Keratinocyte (primary cell): ENCODE results near the gene CHD9NB. TPM values are rescaled to one million over a fixed set of nuclear protein-coding genes. Genes with fewer than 3 reads are reported as not detected.

Experiments
- DNase-seq: peaks from one replicate; pipeline ENCODE4 v3.0.0-alpha.2; 2011; ENCODE audit warnings: low read depth, missing footprints, low spot score
- FAIRE-seq: peaks from 2 replicates; lab custom pipeline; 2011; peaks lifted over from hg19 to GRCh38; lab: Jason Lieb, UNC
- H2AFZ ChIP-seq: 2 replicates; pipeline ENCODE4 v1.6.0; 2012; ENCODE audit warnings: low read length, control low read depth, inconsistent platforms; ENCODE audit not compliant: control insufficient read depth
- H3K27ac ChIP-seq: 2 replicates; pipeline ENCODE4 v1.5.1; 2011; ENCODE audit warnings: low read length; ENCODE audit not compliant: control insufficient read depth, insufficient read depth
- H3K27me3 ChIP-seq: 3 replicates; pipeline ENCODE4 v1.6.0; 2011; ENCODE audit warnings: low read length; ENCODE audit not compliant: control insufficient read depth, insufficient read depth; ENCODE audit errors: extremely low read depth
- H3K36me3 ChIP-seq, 2 experiments: 2 replicates in 1 of 2; 3 replicates in 1 of 2; pipeline ENCODE4 v1.5.1; 2011; ENCODE audit warnings: low read length in 2 of 2, mild to moderate bottlenecking in 1 of 2; ENCODE audit not compliant: control insufficient read depth in 2 of 2, insufficient read depth in 2 of 2; ENCODE audit errors: extremely low read depth in 1 of 2
- H3K4me1 ChIP-seq: 3 replicates; pipeline ENCODE4 v1.5.1; 2011; ENCODE audit warnings: low read length; ENCODE audit not compliant: control insufficient read depth, insufficient read depth; ENCODE audit errors: extremely low read depth
- H3K4me2 ChIP-seq: 3 replicates; pipeline ENCODE4 v1.6.0; 2011; ENCODE audit warnings: low read depth, low read length; ENCODE audit not compliant: control insufficient read depth, insufficient read depth; ENCODE audit errors: extremely low read depth
- H3K4me3 ChIP-seq, 3 experiments: fragments of 200-600 bp in 1 of 3; sonication (generic) in 1 of 3; 2 replicates in 2 of 3; 3 replicates in 1 of 3; pipeline ENCODE4 v1.5.1; 2011 to 2016; ENCODE audit warnings: low read length in 3 of 3, mild to moderate bottlenecking in 3 of 3, control low read depth in 2 of 3, inconsistent platforms in 1 of 3, low read depth in 1 of 3, mixed read lengths in 1 of 3, mixed run types in 1 of 3, moderate library complexity in 1 of 3; ENCODE audit not compliant: control insufficient read depth in 2 of 3, insufficient read depth in 2 of 3; ENCODE audit errors: extremely low read depth in 1 of 3
- H3K79me2 ChIP-seq: 2 replicates; pipeline ENCODE4 v1.6.0; 2012; ENCODE audit warnings: low read length; ENCODE audit not compliant: control insufficient read depth, insufficient read depth
- H3K9ac ChIP-seq: 3 replicates; pipeline ENCODE4 v1.6.0; 2011; ENCODE audit warnings: low read length; ENCODE audit not compliant: control insufficient read depth, insufficient read depth; ENCODE audit errors: extremely low read depth
- H3K9me1 ChIP-seq: 3 replicates; pipeline ENCODE4 v1.6.0; 2011; ENCODE audit warnings: low read length; ENCODE audit not compliant: control insufficient read depth, insufficient read depth; ENCODE audit errors: extremely low read depth
- H3K9me3 ChIP-seq: 2 replicates; pipeline ENCODE4 v1.5.1; 2012; ENCODE audit warnings: low read depth, low read length; ENCODE audit not compliant: control insufficient read depth
- H4K20me1 ChIP-seq: 3 replicates; pipeline ENCODE4 v1.6.0; 2011; ENCODE audit warnings: low read length; ENCODE audit not compliant: control insufficient read depth, insufficient read depth; ENCODE audit errors: extremely low read depth
- EZH2 ChIP-seq: IDR thresholded peaks from one replicate; pipeline ENCODE4 v1.6.1; 2012; ENCODE audit warnings: inconsistent platforms, mild to moderate bottlenecking, low read length, moderate library complexity
- dilution Hi-C: fragments of 300-500 bp; cut with MboI; formaldehyde crosslinking; loops from one replicate; pipeline ENCODE4 v1.7.0; 2020; ENCODE audit warnings: low sequenced_read_pairs; ENCODE audit not compliant: extremely low pct_ligation_motif_present
- polyA plus RNA-seq, 5 experiments: library from polyadenylated mRNA; depleted of rRNA in 3 of 5; stranded (reverse) in 3 of 5; stranded (forward) in 1 of 5; unstranded in 1 of 5; fragments of >200 nt; gene quantifications; 1 replicate in 1 of 5; 2 replicates in 3 of 5; 3 replicates in 1 of 5; pipeline versions ENCODE4 v1.2.1 to v1.2.3, GENCODE V29; 2011 to 2012; ENCODE audit warnings: missing spikeins in 2 of 5, low read depth in 1 of 5, low replicate concordance in 1 of 5
- TF ChIP-seq, protein P1 (sequence below), 3 experiments: IDR thresholded peaks in 1 of 3; conservative IDR thresholded peaks in 1 of 3; optimal IDR thresholded peaks in 1 of 3; 2 replicates in 2 of 3; 3 replicates in 1 of 3; pipeline versions ENCODE3 to v1.5.1; 2011; ENCODE audit warnings: low read length in 3 of 3, mild to moderate bottlenecking in 3 of 3, moderate library complexity in 2 of 3, control low read depth in 1 of 3, inconsistent platforms in 1 of 3; ENCODE audit not compliant: insufficient read depth in 2 of 3; ENCODE audit errors: extremely low read depth in 1 of 3

CHD9NB gene
- polyA plus RNA-seq, 1 donor (not counting 4 experiments of a cell fraction or from before 2014, with no cell fraction given) = 0.64 TPM

DNA sequence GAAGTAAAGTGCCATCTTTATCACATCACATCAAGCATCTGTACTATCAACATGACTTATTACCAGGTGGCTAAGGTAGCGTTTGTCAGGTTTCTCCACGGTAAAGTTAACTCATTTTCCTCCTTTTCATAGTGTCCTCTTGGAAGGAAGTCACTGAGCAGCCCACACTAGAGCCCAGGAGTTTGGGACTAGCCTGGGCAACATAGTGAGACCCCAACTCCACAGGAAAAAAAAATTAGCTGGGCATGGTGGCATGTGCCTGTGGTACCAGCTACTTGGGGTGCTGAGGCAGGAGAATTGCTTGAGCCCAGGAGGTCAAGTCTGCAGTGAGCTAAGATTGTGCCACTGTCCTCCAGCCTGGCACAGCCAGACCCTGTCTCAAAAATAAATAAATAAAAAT is 15.0 kb upstream of the CHD9NB start:
- H3K27ac ChIP-seq = no peak overlapping the region
- H3K9me3 ChIP-seq = no peaks in the 10 kb centered on the region
- no peak overlapping the region for H3K4me3 ChIP-seq
- peaks cover 50% of the 10 kb centered on the region for H3K79me2 ChIP-seq
- H3K4me1 ChIP-seq = no peaks in the 10 kb centered on the region
- peaks cover 5 to 7% of the 10 kb centered on the region in 2 experiments for H3K36me3 ChIP-seq
- TF ChIP-seq EZH2 = no peak
- TF ChIP-seq, protein P1, sequence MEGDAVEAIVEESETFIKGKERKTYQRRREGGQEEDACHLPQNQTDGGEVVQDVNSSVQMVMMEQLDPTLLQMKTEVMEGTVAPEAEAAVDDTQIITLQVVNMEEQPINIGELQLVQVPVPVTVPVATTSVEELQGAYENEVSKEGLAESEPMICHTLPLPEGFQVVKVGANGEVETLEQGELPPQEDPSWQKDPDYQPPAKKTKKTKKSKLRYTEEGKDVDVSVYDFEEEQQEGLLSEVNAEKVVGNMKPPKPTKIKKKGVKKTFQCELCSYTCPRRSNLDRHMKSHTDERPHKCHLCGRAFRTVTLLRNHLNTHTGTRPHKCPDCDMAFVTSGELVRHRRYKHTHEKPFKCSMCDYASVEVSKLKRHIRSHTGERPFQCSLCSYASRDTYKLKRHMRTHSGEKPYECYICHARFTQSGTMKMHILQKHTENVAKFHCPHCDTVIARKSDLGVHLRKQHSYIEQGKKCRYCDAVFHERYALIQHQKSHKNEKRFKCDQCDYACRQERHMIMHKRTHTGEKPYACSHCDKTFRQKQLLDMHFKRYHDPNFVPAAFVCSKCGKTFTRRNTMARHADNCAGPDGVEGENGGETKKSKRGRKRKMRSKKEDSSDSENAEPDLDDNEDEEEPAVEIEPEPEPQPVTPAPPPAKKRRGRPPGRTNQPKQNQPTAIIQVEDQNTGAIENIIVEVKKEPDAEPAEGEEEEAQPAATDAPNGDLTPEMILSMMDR (optimal IDR thresholded peaks at IDR 0.05 in 1 of 3, IDR thresholded peaks at IDR 0.05 in 1 of 3, conservative IDR thresholded peaks at IDR 0.05 in 1 of 3; ENCODE audit: extremely low read depth in 1 of 3, insufficient read depth in 2 of 3, low read length in 3 of 3) = no peak
- no peaks in the 10 kb centered on the region for H3K27me3 ChIP-seq
- no peaks in the 10 kb centered on the region for H3K9me1 ChIP-seq
- dilution Hi-C loops = no loop called here
- no peak overlapping the region for H3K4me2 ChIP-seq
- no peak for DNase-seq
- no peaks in the 10 kb centered on the region for H4K20me1 ChIP-seq
- no peak overlapping the region for H3K9ac ChIP-seq
- no peak overlapping the region for H2AFZ ChIP-seq
- FAIRE-seq = no peak

DNA sequence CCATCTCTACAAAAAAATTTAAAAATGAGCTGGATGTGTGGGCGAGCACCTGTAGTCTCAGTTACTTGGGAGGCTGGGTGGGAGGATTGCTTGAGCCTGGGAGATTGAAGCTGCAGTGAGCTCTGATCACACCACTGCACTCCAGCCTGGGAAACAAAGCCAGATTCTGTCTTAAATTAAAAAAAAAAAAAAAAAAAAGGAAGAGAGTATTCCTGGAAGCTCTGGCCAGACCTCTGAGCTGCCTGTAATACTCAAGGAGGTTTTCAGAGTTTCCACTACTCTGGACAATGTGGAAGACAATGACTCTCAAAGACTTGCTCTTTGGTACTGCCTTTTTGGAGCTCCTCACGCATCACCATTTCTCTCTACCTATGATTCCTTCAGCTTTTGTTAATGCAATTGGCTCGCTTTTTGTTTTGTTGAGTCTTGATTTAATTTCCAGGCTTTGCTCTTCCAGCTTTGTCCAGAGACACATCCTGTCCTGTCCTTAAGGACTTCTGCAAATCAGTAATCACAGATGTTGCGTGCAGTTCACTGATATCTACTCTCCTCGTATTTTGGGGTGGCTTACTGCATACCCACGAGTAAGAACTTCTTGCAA is 12.9 kb upstream of the CHD9NB start:
- peaks cover 49% of the 10 kb centered on the region for H3K79me2 ChIP-seq
- dilution Hi-C loops = no loop called here
- H3K27ac ChIP-seq = no peak overlapping the region

More for the DNA sequence above, 12.9 kb upstream of the CHD9NB start:
- no peak for FAIRE-seq
- H3K4me2 ChIP-seq = no peak overlapping the region
- H2AFZ ChIP-seq = no peak overlapping the region
- H3K9me1 ChIP-seq = no peaks in the 10 kb centered on the region
- H4K20me1 ChIP-seq = no peaks in the 10 kb centered on the region
- TF ChIP-seq, protein P1 (optimal IDR thresholded peaks at IDR 0.05 in 1 of 3, IDR thresholded peaks at IDR 0.05 in 1 of 3, conservative IDR thresholded peaks at IDR 0.05 in 1 of 3; ENCODE audit: extremely low read depth in 1 of 3, insufficient read depth in 2 of 3, low read length in 3 of 3) = no peak
- no peak for TF ChIP-seq EZH2
- peaks cover 8% of the 10 kb centered on the region for H3K4me1 ChIP-seq
- peaks cover 5 to 7% of the 10 kb centered on the region in 2 experiments for H3K36me3 ChIP-seq
- H3K27me3 ChIP-seq = no peaks in the 10 kb centered on the region
- DNase-seq = no peak
- no peaks in the 10 kb centered on the region for H3K9me3 ChIP-seq
- no peak overlapping the region for H3K4me3 ChIP-seq
- no peak overlapping the region for H3K9ac ChIP-seq
